ENCODE results near the gene ID1. TPM values are rescaled to one million over a fixed set of nuclear protein-coding genes. Genes with fewer than 3 reads are reported as not detected.
A peak's percentile ranks its signal among the peaks of the same experiment; 100 is the strongest.
"Not testable (repeated sequence)": the region's sequence is repeated elsewhere in the genome, so short reads cannot be mapped to it uniquely, and the experiment has no call there.

ID1 gene
- total RNA-seq, 1 donor from 2014 or later: 5.8 TPM

GRCh38 chr20:31617432-31618104, 12.5 kb downstream of the ID1 start:
- no peaks in the 10 kb centered on the region for H3K9me3 Mint-ChIP-seq
- H3K27ac Mint-ChIP-seq (ENCODE audit: unreplicated experiment): no peak overlapping the region
- no peak for TF ChIP-seq CTCF (conservative IDR thresholded peaks at IDR 0.05)
- peaks cover 5% of the 10 kb centered on the region for H3K4me1 Mint-ChIP-seq
- H3K27me3 Mint-ChIP-seq (ENCODE audit: low read depth): peaks cover 18% of the 10 kb centered on the region
- DNase-seq (ENCODE audit: low read depth, low spot score): no peak
- no peak overlapping the region for H3K4me3 Mint-ChIP-seq
- H3K36me3 Mint-ChIP-seq (ENCODE audit: low read depth): no peaks in the 10 kb centered on the region

GRCh38 chr20:31620246-31620645, 15.2 kb downstream of the ID1 start:
- no peak overlapping the region for H3K4me3 Mint-ChIP-seq
- no peaks in the 10 kb centered on the region for H3K4me1 Mint-ChIP-seq
- H3K36me3 Mint-ChIP-seq (ENCODE audit: low read depth): no peaks in the 10 kb centered on the region
- no peak for TF ChIP-seq CTCF (conservative IDR thresholded peaks at IDR 0.05)
- H3K27me3 Mint-ChIP-seq (ENCODE audit: low read depth): peaks cover 13% of the 10 kb centered on the region
- H3K27ac Mint-ChIP-seq (ENCODE audit: unreplicated experiment): no peak overlapping the region
- no peaks in the 10 kb centered on the region for H3K9me3 Mint-ChIP-seq
- no peak for DNase-seq (ENCODE audit: low read depth, low spot score)

GRCh38 chr20:31623123-31623505, 18.0 kb downstream of the ID1 start:
- not testable (repeated sequence) for H3K4me1 Mint-ChIP-seq; H3K4me3 Mint-ChIP-seq; H3K27me3 Mint-ChIP-seq (ENCODE audit: low read depth); H3K9me3 Mint-ChIP-seq; DNase-seq (ENCODE audit: low read depth, low spot score); H3K27ac Mint-ChIP-seq (ENCODE audit: unreplicated experiment); H3K36me3 Mint-ChIP-seq (ENCODE audit: low read depth)

GRCh38 chr20:31626534-31626933, 21.4 kb downstream of the ID1 start:
- not testable (repeated sequence) for H3K36me3 Mint-ChIP-seq (ENCODE audit: low read depth); H3K4me3 Mint-ChIP-seq; H3K27me3 Mint-ChIP-seq (ENCODE audit: low read depth); DNase-seq (ENCODE audit: low read depth, low spot score); H3K4me1 Mint-ChIP-seq; H3K27ac Mint-ChIP-seq (ENCODE audit: unreplicated experiment); H3K9me3 Mint-ChIP-seq

GRCh38 chr20:31628057-31628456, 23.0 kb downstream of the ID1 start:
- not testable (repeated sequence) for H3K27me3 Mint-ChIP-seq (ENCODE audit: low read depth); H3K36me3 Mint-ChIP-seq (ENCODE audit: low read depth); H3K27ac Mint-ChIP-seq (ENCODE audit: unreplicated experiment); H3K4me1 Mint-ChIP-seq; H3K9me3 Mint-ChIP-seq; H3K4me3 Mint-ChIP-seq; DNase-seq (ENCODE audit: low read depth, low spot score)

- Mint-ChIP-seq H3K27me3 (ENCODE audit: low read depth) (no peaks in the 10 kb centered on the region), H3K4me1 (no peaks in the 10 kb centered on the region), H3K27ac (ENCODE audit: unreplicated experiment) (no peak overlapping the region), H3K9me3 (peaks cover 3% of the 10 kb centered on the region), H3K4me3 (no peak overlapping the region), H3K36me3 (ENCODE audit: low read depth) (no peaks in the 10 kb centered on the region)
- DNase-seq (ENCODE audit: low read depth, low spot score): no peak
- no peak for TF ChIP-seq CTCF (conservative IDR thresholded peaks at IDR 0.05)
These were observed 25.2 kb downstream of the ID1 start for GRCh38 chr20:31630187-31630790.

- TF ChIP-seq CTCF (conservative IDR thresholded peaks at IDR 0.05): no peak
- DNase-seq (ENCODE audit: low read depth, low spot score): no peak
- H3K27me3 Mint-ChIP-seq (ENCODE audit: low read depth): no peaks in the 10 kb centered on the region
- H3K9me3 Mint-ChIP-seq: peaks cover under 1% of the 10 kb centered on the region
- H3K27ac Mint-ChIP-seq (ENCODE audit: unreplicated experiment): peak overlapping the region; percentile 12
- H3K4me1 Mint-ChIP-seq: no peaks in the 10 kb centered on the region
- H3K36me3 Mint-ChIP-seq (ENCODE audit: low read depth): no peaks in the 10 kb centered on the region
- no peak overlapping the region for H3K4me3 Mint-ChIP-seq
These were observed 27.7 kb downstream of the ID1 start for GRCh38 chr20:31632548-31633338.
